ENCODE data around the gene TPD52L1.

The TPD52L1 gene

GRCh38 chr6:125312950-125313349, 159.4 kb downstream of the TPD52L1 start:
- H4K8ac ChIP-seq (ENCODE audit: low read depth, low read length): no peak overlapping the region
- WGBS (ENCODE audit: extremely low coverage, insufficient coverage, low lambda C conversion rate): no CpG with 5 or more reads among the region's 4 CpGs
- DNase-seq: no peak
- H4K5ac ChIP-seq (ENCODE audit: low read length): no peak overlapping the region
- no peak overlapping the region for H3K4me2 ChIP-seq (ENCODE audit: low read length)
- H2AK5ac ChIP-seq (ENCODE audit: low read length): no peak overlapping the region
- no peak overlapping the region for H3K27ac ChIP-seq (ENCODE audit: low read depth, low read length)
- H2BK5ac ChIP-seq (ENCODE audit: low read length): no peak overlapping the region
- H3K56ac ChIP-seq (ENCODE audit: low read length): no peak overlapping the region
- H3K4me1 ChIP-seq (ENCODE audit: control insufficient read depth, low read depth, low read length): no peaks in the 10 kb centered on the region
- H3K9ac ChIP-seq (ENCODE audit: low read length): no peak overlapping the region
- H3K4me3 ChIP-seq (ENCODE audit: low read length): no peak overlapping the region
- no peak overlapping the region for H2BK120ac ChIP-seq (ENCODE audit: low read depth, low read length)
- no peak overlapping the region for H3K23ac ChIP-seq (ENCODE audit: low read length)
- no peaks in the 10 kb centered on the region for H3K79me2 ChIP-seq (ENCODE audit: control insufficient read depth, insufficient read depth, low read length)
- H2BK15ac ChIP-seq (replicated peaks; ENCODE audit: low read depth): no peak overlapping the region
- H3K4ac ChIP-seq (ENCODE audit: low read depth, low read length): no peak overlapping the region
- no peak overlapping the region for H3K18ac ChIP-seq (ENCODE audit: low read length)
- H3K36me3 ChIP-seq (ENCODE audit: control insufficient read depth, insufficient read depth, low read length): no peaks in the 10 kb centered on the region
- H3K27me3 ChIP-seq (ENCODE audit: insufficient read depth, low read length, poor library complexity): no peaks in the 10 kb centered on the region
- no peaks in the 10 kb centered on the region for H3K79me1 ChIP-seq (ENCODE audit: low read length)

Measured in mesendoderm (in vitro differentiated cells).